HAP-1 (cell line): ENCODE data around the gene CPM.

Experiments used
- DNase-seq, 2 experiments: peaks; one replicate each; pipeline ENCODE4 v3.0.0-alpha.2; 2016 to 2020; ENCODE audit warnings: low spot score in 2 of 2
- H3K27me3 ChIP-seq: fragments of 250-450 bp; sonication (Bioruptor Pico); 2 replicates; pipeline ENCODE4 v1.5.1; 2020; ENCODE audit warnings: low read depth, mild to moderate bottlenecking, moderate library complexity
- H3K36me3 ChIP-seq: fragments of 250-450 bp; sonication (Bioruptor Pico); replicated peaks from 2 replicates; pipeline ENCODE4 v1.5.1; 2020; ENCODE audit warnings: mild to moderate bottlenecking
- H3K4me1 ChIP-seq: fragments of 250-450 bp; sonication (Bioruptor Pico); 2 replicates; pipeline ENCODE4 v1.5.1; 2020; ENCODE audit warnings: mild to moderate bottlenecking
- H3K4me3 ChIP-seq: fragments of 250-450 bp; sonication (Bioruptor Pico); 2 replicates; pipeline ENCODE4 v1.5.1; 2020; ENCODE audit warnings: mild to moderate bottlenecking, moderate library complexity
- H3K9me3 ChIP-seq: fragments of 250-450 bp; sonication (Bioruptor Pico); 2 replicates; pipeline ENCODE4 v1.5.1; 2020; ENCODE audit warnings: mild to moderate bottlenecking, moderate library complexity
- in situ Hi-C: fragments of 300-500 bp; cut with MboI; formaldehyde crosslinking; loops from 3 replicates; pipeline ENCODE4 v1.14.3; 2020; ENCODE audit warnings: low sequenced_read_pairs, inconsistent platforms, mixed read lengths

Gene CPM

DNA sequence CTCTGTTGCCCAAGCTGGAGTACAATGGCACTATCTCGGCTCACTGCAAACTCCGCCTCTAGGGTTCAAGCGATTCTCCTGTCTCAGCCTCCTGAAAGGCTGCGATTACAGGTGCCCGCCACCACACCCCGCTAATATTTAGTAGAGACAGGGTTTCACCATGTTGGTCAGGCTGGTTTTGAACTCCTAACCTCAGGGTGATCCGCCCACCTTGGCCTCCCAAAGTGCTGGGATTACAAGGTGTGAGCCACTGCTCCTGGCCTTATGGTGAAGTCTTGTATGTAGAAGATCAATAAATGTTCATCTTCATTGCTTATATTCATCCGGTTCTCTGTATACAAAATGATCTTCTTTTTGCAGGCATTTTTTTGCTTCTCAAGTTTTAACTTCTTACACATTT lies 77.2 kb downstream of the CPM start:
- in situ Hi-C loops = loop anchor here (25.0 kb wide), 1 partner anchor 382 kb away; the partner anchor contains the start of gene CPSF6
- DNase-seq = no peak
- H3K36me3 ChIP-seq = no peaks in the 10 kb centered on the region
- no peaks in the 10 kb centered on the region for H3K9me3 ChIP-seq
- H3K27me3 ChIP-seq = peaks cover 3% of the 10 kb centered on the region; the same call in 1 of the 2 replicates
- no peak overlapping the region for H3K4me3 ChIP-seq
- no peaks in the 10 kb centered on the region for H3K4me1 ChIP-seq

- no peaks in the 10 kb centered on the region for H3K36me3 ChIP-seq
- H3K4me1 ChIP-seq = no peaks in the 10 kb centered on the region
- no peak for DNase-seq
- no peak overlapping the region for H3K4me3 ChIP-seq
- peaks cover 3% of the 10 kb centered on the region; the same call in 1 of the 2 replicates for H3K27me3 ChIP-seq
- no peaks in the 10 kb centered on the region for H3K9me3 ChIP-seq
- in situ Hi-C loops = loop anchor here (25.0 kb wide), 1 partner anchor 382 kb away; the partner anchor contains the start of gene CPSF6
Observed at GRCh38 chr12:68855111-68855510, 77.9 kb downstream of the CPM start.

- no peak for DNase-seq
- in situ Hi-C loops = loop anchor here (25.0 kb wide), 1 partner anchor 383 kb away; the partner anchor contains the start of gene CPSF6
- peaks cover 3% of the 10 kb centered on the region; the same call in 1 of the 2 replicates for H3K27me3 ChIP-seq
Observed at GRCh38 chr12:68854554-68854953, 78.4 kb downstream of the CPM start.

GRCh38 chr12:68854078-68854468 lies 78.9 kb downstream of the CPM start:
- peaks cover 3% of the 10 kb centered on the region; the same call in 1 of the 2 replicates for H3K27me3 ChIP-seq
- H3K4me3 ChIP-seq = no peak overlapping the region
- in situ Hi-C loops = loop anchor here (25.0 kb wide), 1 partner anchor 383 kb away; the partner anchor contains the start of gene CPSF6
- no peaks in the 10 kb centered on the region for H3K4me1 ChIP-seq
- no peaks in the 10 kb centered on the region for H3K36me3 ChIP-seq
- H3K9me3 ChIP-seq = no peaks in the 10 kb centered on the region
- DNase-seq = no peak

More at GRCh38 chr12:68854554-68854953, 78.4 kb downstream of the CPM start:
- Histone ChIP-seq H3K36me3 (no peaks in the 10 kb centered on the region), H3K9me3 (no peaks in the 10 kb centered on the region), H3K4me1 (no peaks in the 10 kb centered on the region), H3K4me3 (no peak overlapping the region)

DNA sequence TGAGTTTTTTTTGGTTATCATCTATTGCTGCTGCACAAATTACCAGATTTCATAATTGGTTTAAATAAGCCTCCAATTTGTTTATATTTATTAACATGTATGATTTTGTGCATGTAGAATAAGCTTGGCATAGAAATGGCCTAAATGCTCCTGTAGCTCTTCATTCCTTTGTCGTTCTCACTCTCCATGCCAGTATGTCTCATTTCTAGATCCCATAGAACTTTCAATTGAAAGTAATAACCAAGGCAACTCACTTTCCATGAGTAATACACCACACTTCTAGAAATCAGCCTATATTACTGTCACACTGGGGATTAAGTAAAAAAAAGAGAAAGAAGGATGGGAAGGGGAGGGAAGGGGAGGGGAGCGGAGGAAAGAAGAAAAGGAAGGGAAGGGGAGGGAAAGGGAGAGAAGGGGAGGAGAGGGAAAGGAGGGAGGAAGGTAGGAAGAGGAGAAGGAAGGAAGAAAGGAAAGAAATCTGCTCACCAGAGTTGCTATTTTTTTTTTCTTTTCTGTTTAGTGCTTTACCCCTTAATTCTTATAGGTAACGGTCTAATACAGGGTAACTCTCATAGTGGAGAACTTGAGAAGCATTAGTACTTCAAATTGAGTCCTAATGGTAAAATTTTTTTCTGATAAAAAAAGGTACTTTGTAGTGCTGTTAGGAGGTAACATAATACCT lies 79.4 kb downstream of the CPM start:
- H3K4me3 ChIP-seq = no peak overlapping the region
- no peak for DNase-seq
- no peaks in the 10 kb centered on the region for H3K36me3 ChIP-seq
- H3K9me3 ChIP-seq = no peaks in the 10 kb centered on the region
- H3K27me3 ChIP-seq = peaks cover 3% of the 10 kb centered on the region; the same call in 1 of the 2 replicates
- H3K4me1 ChIP-seq = no peaks in the 10 kb centered on the region
- in situ Hi-C loops = loop anchor here (25.0 kb wide), 1 partner anchor 384 kb away; the partner anchor contains the start of gene CPSF6

DNA sequence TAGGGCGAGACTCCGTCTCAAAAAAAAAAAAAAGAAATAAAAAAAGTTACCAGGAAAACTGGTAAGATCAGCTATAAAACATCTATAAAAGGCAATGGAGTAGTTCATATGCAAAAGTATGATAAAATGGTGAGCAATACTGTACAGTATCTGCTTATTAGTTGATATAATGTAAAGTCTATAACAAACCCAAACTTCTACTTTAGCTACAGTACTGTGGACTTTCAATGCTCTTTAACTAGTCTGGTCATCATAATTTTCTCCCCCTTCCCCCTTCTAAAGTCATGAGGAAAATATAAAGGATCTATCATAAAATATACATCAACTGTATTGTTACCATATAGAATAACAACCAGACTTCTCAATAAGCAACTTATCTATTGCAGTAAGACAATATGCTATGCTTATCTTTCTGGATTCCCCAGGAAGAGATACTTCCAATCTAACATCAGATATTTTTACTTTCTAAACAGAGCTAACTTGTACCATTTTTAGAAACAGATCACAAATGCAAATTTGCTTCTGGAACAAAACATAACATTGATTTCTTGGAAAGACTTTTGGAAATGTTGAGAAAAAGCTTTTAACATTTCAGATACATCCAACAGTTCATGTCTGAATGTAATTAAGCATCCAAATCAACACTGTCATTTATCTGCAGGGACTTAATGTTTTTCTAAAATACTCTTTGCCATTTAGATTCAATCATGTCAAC lies 81.2 kb downstream of the CPM start:
- DNase-seq = no peak

GRCh38 chr12:68850390-68850789 lies 82.6 kb downstream of the CPM start:
- in situ Hi-C loops = loop anchor here (25.0 kb wide), 1 partner anchor 387 kb away; the partner anchor contains the start of gene CPSF6
- no peaks in the 10 kb centered on the region for H3K36me3 ChIP-seq

More for the DNA sequence above, 81.2 kb downstream of the CPM start:
- Histone ChIP-seq H3K36me3 (no peaks in the 10 kb centered on the region), H3K4me1 (no peaks in the 10 kb centered on the region), H3K4me3 (no peak overlapping the region), H3K27me3 (peaks cover 3% of the 10 kb centered on the region; the same call in 1 of the 2 replicates), H3K9me3 (no peaks in the 10 kb centered on the region)
- in situ Hi-C loops = loop anchor here (25.0 kb wide), 1 partner anchor 386 kb away; the partner anchor contains the start of gene CPSF6

GRCh38 chr12:68846811-68847210 lies 86.2 kb downstream of the CPM start:
- no peaks in the 10 kb centered on the region for H3K4me1 ChIP-seq
- no peak overlapping the region for H3K4me3 ChIP-seq
- no peaks in the 10 kb centered on the region; the same call in 1 of the 2 replicates for H3K27me3 ChIP-seq
- H3K36me3 ChIP-seq = peaks cover 5% of the 10 kb centered on the region
- no peaks in the 10 kb centered on the region for H3K9me3 ChIP-seq
- DNase-seq = no peak
- in situ Hi-C loops = no loop called here

More at GRCh38 chr12:68850390-68850789, 82.6 kb downstream of the CPM start:
- peaks cover 3% of the 10 kb centered on the region; the same call in 1 of the 2 replicates for H3K27me3 ChIP-seq
- H3K9me3 ChIP-seq = no peaks in the 10 kb centered on the region
- DNase-seq = no peak
- H3K4me1 ChIP-seq = no peaks in the 10 kb centered on the region
- H3K4me3 ChIP-seq = no peak overlapping the region

DNA sequence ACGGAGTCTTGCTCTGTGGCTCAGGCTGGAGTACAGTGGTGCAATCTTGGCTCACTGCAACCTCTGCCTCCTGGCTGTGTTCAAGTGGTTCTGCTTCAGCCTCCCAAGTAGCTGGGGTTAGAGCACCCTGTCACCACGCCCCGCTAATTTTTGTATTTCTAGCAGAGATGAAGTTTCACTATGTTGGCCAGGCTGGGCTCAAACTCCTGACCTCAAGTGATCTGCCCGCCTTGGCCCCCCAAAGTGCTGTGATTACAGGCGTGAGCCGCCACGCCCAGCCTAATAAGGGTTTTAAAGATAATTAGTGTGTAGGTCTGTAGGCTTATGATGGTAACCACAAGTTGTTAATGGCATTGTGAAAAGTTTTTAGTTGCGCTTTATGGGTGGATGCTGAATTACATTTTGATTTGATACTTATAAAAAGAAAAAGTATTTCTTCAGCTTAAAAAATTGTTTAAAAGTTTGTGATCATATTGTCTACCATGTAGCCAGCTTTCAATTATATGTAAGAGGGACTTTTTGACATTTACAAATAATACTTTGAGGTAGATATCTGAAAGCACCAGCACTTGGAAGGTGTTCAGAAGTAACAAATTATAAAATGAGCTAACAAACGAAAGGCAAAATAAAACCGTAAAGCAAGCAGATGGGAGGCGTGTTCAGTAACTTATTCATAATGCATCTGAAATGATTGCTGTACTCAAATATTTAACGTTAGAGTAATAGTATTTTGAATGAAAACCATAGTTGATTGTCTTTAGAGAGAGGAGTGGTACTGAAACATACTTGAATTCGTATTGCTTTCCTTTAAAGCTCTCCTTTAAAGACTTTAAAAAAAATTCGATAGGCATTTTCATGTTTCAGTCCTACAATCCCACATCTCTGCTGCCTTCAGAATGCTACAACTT lies 87.9 kb downstream of the CPM start:
- H3K9me3 ChIP-seq = no peaks in the 10 kb centered on the region
- DNase-seq = no peak
- no peaks in the 10 kb centered on the region for H3K27me3 ChIP-seq
- no peaks in the 10 kb centered on the region for H3K4me1 ChIP-seq
- peaks cover 17% of the 10 kb centered on the region for H3K36me3 ChIP-seq
- H3K4me3 ChIP-seq = no peak overlapping the region
- in situ Hi-C loops = no loop called here

DNA sequence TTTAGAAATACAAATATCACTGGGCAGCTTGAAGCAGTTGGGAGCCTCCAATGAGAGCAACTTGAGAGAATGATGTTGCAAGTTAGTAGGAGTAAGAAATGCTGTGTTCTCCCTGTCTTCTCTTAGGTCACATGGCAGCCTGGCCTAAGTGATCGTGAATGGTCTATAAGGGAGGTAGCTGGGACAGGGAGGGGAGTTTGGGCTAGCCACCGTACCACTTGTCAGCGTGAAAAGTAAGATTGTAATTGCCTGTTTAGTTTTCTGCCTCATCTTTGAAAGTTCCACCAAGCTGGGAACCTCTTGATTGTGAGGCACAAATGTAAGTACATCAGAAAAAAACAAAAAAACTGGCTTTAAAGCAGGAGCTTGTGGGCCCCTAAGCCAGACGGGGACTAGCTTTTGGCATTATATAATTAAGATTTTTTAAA lies 88.6 kb downstream of the CPM start:
- no peak for DNase-seq
- Histone ChIP-seq H3K4me3 (no peak overlapping the region), H3K36me3 (peaks cover 23% of the 10 kb centered on the region), H3K9me3 (no peaks in the 10 kb centered on the region), H3K4me1 (no peaks in the 10 kb centered on the region), H3K27me3 (no peaks in the 10 kb centered on the region)
- in situ Hi-C loops = no loop called here

- H3K4me3 ChIP-seq = no peak overlapping the region
- no peaks in the 10 kb centered on the region for H3K27me3 ChIP-seq
- in situ Hi-C loops = no loop called here
- H3K4me1 ChIP-seq = peaks cover 2% of the 10 kb centered on the region; the same call in 1 of the 2 replicates
- no peaks in the 10 kb centered on the region for H3K9me3 ChIP-seq
- peaks cover 34% of the 10 kb centered on the region for H3K36me3 ChIP-seq
- DNase-seq = no peak
Observed at GRCh38 chr12:68842784-68843567, 90.0 kb downstream of the CPM start.

GRCh38 chr12:68842123-68842522 lies 90.8 kb downstream of the CPM start:
- DNase-seq = no peak
- H3K27me3 ChIP-seq = no peaks in the 10 kb centered on the region
- in situ Hi-C loops = no loop called here
- peaks cover 2% of the 10 kb centered on the region; the same call in 1 of the 2 replicates for H3K4me1 ChIP-seq
- no peak overlapping the region for H3K4me3 ChIP-seq
- no peaks in the 10 kb centered on the region for H3K9me3 ChIP-seq
- H3K36me3 ChIP-seq = peaks cover 34% of the 10 kb centered on the region
